ENCODE measurements around the gene ETV1.

GRCh38 chr7:13945670-13946069, 43.8 kb downstream of the ETV1 start:
- TF ChIP-seq TAF1 (IDR thresholded peaks at IDR 0.05; ENCODE audit: low read depth) (no peak), CEBPB (IDR thresholded peaks at IDR 0.05) (no peak), REST (IDR thresholded peaks at IDR 0.05; ENCODE audit: low read depth) (no peak)
- TF ChIP-seq, protein P1, sequence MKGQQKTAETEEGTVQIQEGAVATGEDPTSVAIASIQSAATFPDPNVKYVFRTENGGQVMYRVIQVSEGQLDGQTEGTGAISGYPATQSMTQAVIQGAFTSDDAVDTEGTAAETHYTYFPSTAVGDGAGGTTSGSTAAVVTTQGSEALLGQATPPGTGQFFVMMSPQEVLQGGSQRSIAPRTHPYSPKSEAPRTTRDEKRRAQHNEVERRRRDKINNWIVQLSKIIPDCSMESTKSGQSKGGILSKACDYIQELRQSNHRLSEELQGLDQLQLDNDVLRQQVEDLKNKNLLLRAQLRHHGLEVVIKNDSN (IDR thresholded peaks at IDR 0.05): no peak
